Activated CD8-positive, alpha-beta memory T cell treated with anti-CD3 and anti-CD28 coated beads for 24 hours (primary cell): ENCODE measurements around the gene NLK.
"Not testable (repeated sequence)": the region's sequence is repeated elsewhere in the genome, so short reads cannot be mapped to it uniquely, and the experiment has no call there.

Source experiments
- DNase-seq: peaks from one replicate; pipeline ENCODE4 v3.0.0-alpha.2; 2020

NLK gene

DNA sequence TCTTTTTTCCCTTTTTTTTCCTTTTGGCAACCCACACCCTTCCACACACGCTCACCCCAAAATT lies at the start of gene NLK:
TSS of gene NLK (plus strand) at position 21 of the 64 bp plus-strand sequence. CDS start 197 bp downstream, outside the sequence.
- no peak for DNase-seq

DNA sequence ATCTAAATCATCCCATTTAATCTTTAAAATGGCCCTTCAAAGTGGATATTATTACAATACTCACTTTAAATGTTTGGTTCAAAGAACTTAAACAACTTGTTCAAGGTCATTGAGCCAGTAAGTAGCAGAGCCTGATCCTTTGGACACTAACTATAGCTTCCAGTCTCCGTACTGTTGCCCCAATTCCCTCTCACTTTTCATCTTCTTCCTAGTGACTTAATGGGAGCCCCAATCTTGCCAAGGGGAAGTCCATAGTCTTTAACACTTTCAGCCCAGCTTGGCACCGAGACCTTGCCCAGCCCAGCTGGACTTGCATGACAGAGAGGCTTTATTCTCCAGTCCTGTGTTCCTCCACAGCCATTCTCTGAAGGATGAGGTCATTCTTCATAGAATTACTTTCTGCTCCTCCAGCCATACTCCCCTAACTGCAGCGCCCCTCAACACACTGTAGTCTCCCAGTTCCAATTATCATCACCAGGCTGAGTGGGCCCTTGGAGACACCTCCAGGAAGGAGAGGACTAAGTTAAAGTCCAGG lies 49.2 kb upstream of the NLK start:
- no peak for DNase-seq

DNA sequence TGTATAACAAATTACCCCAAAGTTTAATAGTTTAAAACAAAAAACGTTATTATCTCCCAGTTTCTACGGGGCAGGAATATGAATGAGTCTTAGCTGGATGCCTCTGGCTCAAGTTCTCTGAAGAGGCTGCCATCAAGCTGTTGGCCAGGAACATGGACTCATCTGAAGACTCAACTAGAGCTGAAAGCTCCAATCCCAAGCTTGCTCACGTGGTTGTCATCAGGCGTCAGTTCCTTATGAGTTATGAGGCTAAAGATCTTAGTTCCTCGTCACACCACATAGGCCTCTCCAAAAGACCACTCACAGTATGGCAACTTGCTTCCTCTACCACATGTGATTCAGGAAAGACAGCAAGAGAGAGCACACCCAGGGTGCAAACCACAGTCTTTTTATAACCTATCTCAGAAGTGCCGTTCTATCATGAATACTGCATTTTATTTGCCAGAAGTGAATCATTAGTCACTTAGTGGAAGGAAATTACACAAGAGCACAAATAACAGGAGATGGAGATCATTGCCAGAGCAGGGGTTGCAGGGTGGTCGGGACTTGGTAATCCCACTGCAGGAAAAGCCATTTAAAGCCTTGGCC lies 48.7 kb upstream of the NLK start:
- DNase-seq, result no peak

DNA sequence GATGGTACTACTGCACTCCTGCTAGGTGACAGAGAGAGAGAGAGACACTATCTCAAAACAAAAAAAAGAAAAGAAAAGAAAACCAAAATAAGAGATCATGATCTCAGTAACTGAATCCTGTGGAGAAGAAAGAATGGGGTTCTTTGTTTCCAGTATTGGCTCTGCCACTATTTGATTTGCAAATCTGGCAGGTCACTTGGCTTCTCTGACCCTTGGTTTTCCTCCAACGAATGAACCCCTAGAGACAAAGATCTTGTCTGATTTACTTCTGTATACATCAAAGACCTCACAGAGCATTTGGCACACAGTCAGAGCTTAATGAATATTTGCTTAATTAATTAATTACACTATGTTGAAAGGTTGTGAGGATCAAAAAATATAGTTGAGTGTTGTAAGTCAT lies 47.9 kb upstream of the NLK start:
- no peak for DNase-seq

DNA sequence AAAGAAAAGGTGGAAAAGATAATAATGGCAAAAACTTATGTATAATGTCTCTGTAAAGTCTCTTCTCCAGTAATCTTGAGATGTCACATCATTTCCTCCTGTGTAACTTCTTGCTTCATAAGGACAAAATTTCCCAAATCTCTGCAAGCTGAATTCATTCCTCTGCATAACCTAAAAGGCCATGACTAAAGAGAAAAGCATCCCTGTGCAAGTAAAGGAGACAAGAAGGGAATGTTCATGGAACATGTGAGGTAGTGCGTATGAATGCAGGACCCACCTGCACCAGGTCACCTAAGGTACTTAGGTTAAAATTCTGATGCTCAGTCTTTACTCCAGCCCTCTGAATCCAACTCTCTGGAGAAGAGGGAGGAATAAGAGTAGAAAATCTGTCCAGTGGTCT lies 46.9 kb upstream of the NLK start:
- no peak for DNase-seq

DNA sequence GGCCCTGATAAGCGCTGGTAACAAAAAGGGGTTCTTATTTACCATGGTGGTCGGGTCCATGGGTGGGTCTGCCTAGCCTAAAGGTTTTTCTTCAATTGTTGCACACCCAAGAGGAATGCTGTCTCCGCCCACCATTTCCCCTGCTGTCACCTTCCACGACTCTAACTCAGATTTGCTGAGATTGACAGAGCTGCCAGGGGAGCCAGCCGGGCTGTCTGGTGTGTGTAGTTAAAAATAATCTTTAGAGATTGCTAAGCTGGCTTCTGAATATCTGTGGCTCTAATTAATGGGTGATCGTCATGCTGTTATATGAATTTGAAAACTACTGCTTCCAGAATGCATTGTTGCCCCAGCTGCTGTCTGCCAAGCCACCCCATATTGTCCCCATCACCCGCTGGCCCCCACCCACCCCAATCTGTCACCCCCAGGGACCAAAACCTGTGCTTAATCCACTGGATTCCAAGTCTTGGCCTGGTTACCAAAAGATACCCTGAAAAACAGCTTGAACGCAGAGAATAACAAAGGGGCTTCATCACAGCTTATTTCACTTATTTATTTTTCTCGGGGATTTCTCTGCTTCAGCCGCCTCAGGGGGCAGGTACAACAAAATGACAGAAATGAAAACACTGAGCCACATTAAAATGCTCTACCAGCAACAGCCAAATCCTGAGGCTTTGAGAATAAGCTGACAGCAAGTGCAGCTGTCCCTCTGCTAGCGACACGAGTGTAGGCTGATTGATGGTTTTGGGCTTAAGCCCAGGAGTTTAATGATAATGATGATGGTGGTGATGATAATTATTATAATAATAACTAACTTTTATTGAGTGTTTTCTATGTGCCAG lies 46.1 kb upstream of the NLK start:
- DNase-seq, result no peak

DNA sequence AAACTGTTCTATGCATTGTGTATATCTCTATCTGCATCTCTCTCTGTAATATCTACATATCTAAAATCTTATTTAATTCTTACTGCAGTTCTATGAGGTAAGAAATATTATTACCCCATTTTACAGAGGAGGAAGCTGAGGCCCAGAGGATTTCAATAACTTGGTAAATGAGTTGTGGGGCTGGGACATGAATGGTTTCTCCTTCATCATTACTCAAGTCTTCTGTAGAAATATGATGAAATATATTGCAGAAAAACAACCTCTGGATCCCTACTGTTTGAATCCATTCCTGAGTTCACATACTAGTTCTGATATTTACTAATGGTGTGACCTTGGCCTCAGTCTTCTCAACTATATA lies 45.5 kb upstream of the NLK start:
- no peak for DNase-seq

DNA sequence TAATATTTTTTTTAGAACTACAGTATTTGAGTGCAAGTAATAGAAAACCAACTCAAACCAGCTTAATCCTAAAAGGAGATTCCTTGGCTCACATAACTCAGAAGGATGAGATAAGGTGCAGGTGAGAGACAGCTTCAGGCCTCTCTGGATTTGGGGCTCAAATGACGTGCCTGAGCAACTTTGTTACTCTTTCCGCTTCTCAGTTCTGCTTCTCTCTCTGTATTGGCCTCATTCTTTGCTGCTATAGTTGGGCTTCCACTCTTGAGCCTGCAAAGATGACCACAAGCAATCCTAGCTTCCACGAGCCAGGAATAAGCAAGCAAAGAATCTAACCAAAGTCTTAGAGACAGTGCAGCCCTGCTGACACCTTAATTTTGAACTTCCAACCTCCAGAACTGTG lies 45.0 kb upstream of the NLK start:
- DNase-seq, result no peak

DNA sequence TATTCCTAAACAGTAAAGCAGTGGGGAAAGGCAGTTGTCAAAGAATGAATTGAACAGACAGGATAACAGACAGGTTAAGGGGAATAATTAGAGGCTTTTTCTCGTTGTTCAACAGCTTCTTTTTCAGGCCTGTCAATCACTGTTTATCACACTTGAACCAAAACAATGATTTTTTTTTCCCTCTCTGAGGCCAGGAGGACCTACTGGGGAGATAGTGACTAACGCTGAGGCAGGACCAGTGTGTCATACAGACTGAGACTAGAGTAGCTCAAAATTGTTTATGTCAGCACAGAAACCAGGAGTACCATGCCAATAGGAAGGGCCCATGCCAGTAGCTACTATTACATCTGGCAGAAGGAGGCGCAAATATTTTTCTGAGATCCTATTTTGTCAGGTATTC lies 41.3 kb upstream of the NLK start:
- DNase-seq, result no peak

DNA sequence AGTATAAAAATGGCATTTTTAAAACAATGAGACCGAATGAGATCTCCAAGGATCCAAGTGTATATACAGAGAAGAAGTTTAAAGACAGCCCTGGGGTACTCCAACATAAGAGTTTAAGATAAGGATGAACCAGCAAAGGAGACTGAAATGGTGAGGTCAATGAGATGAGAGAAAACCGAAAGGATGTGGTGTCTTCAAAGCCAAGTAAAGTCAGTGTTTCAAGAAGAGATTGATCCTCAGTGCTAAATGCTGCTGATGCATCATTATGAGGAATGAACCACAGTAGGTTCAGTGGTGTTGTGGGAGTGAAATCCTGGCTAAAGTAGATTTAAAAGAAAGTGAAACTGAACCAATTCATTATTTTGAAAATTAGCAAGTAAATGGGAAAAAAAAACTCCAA lies 38.1 kb upstream of the NLK start:
- DNase-seq, result no peak

DNA sequence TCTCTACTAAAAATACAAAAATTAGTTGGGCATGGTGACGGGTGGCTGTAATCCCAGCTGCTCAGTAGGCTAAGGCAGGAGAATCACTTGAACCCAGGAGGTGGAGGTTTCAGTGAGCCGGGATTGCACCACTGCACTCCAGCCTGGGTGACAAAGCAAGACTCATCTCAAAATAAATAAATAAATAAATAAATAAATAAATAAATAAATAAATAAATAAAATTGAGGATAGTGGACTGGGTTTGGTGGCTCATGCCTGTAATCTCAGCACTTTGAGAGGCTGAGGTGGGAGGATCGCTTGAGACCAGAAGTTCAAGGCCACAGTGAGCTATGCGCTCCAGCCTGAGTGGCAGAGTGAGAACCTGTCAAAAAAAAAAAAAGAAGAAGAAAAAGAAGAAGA lies 34.6 kb upstream of the NLK start:
- DNase-seq, result not testable (repeated sequence)

DNA sequence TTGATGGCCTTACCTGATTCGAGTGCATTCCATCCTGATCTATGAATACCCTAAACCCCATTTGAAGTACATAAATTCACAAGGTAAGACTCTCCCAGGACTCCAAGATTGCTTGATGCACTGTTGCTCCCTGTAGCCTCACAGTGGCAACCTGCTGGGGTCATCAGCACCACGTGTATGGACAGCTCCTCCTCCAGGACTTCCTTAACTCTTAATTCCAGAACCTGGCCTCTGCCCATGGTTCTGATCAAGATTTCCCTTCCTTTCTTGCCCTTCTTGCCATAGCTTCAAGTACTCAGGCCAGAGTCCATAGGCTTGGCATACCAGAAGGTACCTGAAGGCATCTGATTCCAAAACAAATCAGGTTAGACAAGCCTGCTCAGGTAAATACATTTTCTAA lies 34.0 kb upstream of the NLK start:
- no peak for DNase-seq

DNA sequence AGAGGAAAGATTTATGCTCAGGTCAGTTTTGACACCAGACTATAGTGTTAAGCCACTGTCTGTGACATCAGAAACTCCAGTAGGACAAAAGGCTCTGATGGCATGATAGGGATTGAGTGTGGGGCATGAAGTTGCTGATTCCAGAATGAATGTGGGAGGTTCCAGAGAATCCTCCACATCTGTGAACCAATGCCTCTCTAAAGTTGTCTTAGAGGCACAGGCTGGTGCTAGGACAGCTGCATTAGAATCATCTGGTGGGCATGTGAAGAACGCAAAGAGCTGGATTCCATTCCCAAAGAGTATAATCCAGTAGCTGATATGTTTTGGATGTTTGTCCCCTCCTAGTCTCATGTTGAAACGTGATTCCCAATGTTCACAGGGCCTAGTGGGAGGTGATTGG lies 32.1 kb upstream of the NLK start:
- DNase-seq, result no peak

DNA sequence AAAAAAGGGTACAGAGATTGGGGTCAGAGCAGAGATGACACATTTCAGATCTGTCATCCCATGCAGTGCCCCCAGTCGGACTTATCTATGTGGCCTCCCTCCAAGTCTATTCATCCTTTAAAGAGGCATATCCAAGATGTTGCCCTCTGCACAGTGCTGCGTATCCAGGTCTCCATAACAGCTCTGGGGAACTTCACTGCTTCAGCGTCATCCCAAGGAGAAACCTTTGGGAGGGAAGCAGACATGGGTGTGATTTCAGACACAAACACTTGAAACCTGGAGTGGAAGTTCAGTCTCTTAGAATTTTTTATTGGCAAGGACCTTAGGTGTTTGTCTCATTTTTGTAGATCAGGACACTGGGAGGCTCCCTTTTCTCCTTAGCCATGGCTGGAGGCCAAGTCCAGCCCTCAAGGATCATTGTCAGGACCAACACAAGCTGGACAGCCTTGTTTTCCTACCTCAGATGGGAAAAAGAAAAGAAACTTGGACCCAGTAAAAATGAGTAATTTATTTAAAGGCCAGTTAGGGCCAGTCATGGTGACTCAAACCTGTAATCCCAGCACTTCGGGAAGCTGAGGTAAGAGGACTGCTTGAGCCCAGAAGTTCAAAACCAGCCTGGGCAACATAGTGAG lies 23.9 kb upstream of the NLK start:
- DNase-seq, result no peak

DNA sequence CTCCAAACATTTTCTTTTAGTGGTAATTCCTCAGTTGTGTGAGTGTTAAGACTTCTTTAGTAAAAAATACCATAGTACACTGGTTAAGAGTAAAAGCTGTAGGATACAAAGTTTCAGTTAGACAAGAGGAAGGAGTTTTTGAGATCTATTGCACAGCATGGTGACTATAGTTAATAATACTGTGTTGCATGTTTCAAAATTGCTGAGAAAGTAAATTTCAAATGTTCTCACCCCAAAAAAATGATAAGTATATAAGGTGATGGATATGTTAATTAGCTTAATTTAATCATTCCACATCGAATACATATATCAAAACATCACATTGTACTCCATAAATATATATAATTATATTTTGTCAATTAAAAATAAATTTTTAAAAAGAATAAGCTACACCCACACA lies 22.0 kb upstream of the NLK start:
- DNase-seq, result no peak

DNA sequence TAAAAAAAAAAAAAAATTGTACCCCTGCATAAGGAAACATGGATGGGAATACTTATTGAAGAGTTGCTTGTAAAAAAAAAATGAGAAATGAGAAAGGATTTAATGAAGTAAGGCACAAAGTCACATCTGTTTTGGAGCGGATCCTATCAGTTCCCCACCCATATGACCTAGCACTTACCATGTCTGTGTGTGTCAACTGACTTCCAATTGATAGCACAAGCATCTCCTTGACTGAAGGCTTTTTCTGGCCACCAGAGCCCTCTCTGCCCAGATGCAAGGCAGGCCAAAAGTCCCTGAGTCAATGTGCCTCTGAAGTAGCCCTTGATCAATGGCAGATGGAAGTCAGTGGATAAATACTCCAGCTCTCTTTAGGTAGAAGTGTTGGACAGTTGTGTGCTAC lies 13.4 kb upstream of the NLK start:
- DNase-seq, result no peak

DNA sequence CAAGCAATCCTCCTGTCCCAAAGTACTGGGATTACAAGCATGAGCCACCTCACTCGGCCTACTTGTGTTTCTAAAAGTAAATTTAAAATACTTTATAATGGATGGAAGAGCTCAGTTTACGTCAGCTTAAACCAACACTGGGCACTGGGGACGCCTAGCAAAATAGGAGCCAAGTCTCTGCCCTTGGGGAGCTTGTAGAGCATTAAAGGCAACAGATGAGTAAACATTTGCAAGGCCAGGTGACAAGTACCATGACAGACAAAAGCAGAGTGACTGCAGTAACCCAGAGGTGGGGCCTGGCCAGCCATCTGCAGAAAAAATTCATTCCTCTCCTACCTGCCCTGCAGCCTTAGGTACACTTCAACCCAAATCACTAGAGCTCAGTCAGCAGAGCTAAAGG lies 12.1 kb upstream of the NLK start:
- DNase-seq, result no peak

DNA sequence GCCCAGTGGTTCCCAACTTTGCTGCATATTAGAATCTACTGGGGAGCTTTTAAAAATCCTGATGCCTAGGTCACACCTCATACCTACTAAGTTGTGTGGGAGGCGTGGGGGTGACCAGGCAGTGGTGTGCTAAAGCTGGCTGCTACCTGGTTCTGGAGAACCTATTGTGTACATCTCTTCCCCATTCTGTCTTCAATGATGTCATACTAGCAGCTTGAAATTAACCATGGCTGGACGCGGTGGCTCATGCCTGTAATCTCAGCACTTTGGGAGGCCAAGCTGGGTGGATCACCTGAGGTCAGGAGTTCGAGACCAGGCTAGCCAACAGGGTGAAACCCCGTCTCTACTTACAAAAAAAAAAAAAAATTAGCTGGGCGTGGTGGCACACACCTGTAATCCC lies 11.3 kb upstream of the NLK start:
- no peak for DNase-seq

DNA sequence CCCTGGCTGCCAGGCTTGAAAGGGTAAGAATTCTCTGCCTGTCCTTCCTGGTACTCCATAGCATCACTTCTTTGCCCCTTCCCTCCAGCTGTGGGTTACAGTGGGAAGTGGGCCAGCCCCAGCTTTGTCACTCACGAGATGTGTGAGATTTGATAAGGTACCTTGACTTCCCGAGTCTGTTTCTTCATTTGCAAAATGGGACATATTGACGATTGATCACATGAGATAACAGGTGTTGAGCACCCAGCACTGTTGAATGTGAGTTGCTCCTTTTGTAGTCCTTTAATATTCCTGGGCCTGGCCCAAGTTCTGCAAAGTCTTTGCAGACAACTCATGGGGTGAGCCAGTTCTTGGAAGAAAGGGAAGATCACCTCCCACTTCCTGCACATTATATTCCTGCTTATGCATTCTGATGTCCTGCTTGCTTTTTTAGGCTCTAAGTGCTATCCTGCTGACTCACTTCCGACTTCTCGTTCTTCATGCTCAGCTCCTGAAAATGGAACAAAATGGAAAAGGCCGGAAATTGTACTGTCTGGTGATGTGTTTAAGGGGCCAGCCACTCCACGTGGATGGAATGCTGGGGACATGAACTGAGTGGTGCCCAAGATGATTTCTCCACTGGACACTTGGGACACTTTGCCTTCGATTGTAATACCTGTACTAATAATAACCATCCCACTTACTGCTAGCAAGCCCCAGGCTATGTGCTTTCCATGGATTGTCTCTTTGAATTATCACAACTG lies 8.3 kb upstream of the NLK start:
- no peak for DNase-seq

DNA sequence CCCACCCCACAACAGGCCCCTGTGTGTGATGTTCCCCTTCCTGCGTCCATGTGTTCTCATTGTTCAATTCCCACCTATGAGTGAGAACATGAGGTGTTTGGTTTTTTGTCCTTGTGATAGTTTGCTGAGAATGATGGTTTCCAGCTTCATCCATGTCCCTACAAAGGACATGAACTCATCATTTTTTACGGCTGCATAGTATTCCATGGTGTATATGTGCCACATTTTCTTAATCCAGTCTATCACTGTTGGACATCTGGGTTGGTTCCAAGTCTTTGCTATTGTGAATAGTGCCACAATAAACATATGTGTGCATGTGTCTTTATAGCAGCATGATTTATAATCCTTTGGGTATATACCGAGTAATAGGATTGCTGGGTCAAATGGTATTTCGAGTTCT lies 7.0 kb upstream of the NLK start:
- not testable (repeated sequence) for DNase-seq

DNA sequence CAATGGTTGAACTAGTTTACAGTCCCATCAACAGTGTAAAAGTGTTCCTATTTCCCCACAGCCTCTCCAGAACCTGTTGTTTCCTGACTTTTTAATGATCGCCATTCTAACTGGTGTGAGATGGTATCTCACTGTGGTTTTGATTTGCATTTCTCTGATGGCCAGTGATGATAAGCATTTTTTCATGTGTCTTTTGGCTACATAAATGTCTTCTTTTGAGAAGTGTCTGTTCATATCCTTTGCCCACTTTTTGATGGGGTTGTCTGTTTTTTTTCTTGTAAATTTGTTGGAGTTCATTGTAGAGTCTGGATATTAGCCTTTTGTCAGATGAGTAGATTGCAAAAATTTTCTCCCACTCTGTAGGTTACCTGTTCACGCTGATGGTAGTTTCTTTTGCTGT lies 6.6 kb upstream of the NLK start:
- not testable (repeated sequence) for DNase-seq

DNA sequence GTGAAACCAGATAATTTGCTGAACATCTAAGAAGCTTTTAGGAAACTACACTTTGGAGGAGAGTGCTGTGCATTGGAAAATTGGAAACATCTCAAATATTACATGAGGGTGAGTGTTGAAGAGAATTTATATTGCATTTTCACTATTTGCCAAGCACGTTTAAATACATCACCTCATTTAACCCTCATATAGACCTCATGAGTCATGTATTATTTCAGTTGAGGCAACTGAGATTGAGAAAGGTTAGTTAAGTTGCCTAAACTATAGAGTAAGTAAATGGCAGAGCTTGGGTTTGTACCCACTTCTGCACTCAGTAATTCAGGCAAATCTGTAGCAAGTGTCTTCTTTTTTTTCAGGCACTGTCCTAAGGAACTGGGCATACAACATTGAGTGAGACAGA lies 3.7 kb upstream of the NLK start:
- no peak for DNase-seq

DNA sequence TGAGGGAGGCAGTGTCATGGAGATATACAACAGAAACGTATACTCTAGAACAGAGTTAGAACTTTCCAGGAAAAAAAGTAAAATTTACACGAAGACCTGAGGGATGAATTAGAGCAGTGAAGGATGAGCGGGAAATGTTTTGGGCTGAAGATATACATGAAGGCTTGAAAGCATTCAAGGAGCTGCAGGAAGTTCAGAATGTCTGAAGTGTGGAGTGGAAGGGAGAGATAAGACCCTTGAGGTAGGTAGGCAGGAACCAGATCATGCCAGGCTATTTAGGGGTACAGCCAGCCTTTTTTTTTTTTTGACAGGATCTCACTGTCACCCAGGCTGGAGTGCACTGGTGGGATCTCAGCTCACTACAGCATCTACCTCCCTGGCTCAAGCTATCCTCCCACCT lies 3.2 kb upstream of the NLK start:
- no peak for DNase-seq

DNA sequence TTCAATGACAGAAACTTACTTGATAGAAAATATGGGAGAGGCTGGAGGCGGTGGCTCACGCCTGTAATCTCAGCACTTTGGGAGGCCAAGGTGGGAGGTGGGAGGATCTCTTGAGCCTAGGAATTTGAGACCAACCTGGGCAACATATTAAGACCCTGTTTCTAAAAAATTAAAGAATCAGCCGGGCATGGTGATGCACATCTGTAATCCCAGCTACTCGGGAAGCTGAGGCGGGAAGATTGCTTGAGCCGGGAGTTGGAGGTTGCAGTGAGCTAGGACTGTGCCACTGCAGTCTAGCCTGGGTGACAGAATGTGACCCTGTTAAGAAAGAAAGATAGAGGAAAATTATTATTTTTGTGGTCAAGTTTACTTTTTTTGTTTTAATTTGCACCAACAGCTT lies 2.1 kb upstream of the NLK start:
- no peak for DNase-seq
